ENCODE data around the gene ADARB2.

ADARB2 gene

GRCh38 chr10:1686491-1686749 is 50.9 kb downstream of the ADARB2 start:
- DNase-seq (ENCODE audit: low read depth in 2 of 2), result no peak

DNA sequence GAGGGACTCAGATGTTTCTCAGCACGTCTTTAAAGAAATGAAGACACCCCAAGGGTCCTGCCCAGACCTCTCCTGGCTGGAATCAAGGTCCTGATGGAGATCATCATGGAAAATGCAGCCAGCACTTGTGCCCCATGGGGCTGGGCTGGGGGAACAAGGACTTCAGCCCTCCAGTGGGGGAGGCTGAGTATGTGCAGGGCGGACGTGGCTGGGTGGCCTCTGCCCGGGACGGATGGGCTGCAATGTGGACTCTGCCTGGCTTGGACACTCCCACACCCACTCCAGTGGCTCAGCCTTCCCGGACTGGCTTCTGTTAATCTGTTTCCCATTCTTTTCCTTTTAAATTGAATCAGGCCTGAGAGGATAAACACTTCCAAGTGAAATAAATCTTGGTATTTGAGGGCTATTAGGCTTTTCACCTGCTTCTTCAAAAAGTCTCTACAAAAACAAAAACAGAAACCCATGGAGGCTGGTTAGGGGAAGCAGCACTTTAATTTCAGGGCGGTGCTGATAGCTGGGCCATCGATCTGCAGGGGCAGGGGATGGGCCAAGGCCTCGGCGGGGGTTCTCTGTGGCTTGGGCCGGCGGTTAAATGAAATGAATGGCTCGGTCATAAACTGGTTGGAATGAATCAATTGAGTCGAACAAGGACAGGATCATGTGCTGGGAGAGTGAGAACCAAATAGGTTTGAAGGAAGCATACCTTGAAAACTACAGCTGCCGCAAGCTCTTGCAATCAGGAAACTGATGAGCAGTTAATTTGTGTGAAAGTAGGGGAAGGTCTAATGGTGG is 51.4 kb downstream of the ADARB2 start:
- no peak for DNase-seq (ENCODE audit: low read depth in 2 of 2)

DNA sequence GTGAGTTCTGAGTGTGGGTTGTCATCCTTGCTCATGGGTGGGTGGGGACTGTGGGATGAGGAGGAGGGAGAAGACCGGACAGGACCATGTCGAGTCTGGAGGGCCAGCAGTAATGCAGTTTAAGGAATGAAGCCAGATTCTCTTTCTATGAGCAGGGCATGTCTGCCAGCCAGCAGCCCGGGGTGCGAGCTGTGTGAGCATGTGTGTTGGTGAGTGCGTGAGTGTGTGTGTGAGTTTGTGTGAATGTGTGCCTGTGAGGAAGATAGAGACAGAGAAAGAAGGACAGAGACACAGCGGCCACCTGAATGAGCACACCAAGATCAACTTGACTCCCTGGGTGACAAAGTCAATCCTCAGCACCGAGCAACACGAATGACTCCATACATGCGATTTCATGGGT is 52.3 kb downstream of the ADARB2 start:
- DNase-seq (ENCODE audit: low read depth in 2 of 2), result no peak

DNA sequence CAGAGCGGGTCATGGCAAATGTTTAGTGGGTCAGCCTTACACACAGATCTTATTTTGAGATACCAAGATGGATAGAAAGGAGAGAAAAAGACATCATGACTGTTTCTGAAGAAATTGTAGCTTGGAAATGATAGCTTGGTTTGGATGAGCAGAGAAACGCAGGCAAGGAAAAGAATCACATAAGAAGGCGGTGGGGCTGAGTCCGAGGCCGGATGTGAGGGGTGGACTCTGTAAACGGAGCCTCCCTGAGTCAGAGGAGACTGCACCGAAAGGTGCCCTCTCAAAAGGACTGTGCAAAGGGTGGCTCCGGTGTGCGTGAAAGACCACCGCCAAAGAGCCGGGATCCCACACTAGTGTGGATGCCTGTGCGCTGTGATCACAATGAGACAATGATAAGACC is 53.7 kb downstream of the ADARB2 start:
- DNase-seq (ENCODE audit: low read depth in 2 of 2), result no peak

GRCh38 chr10:1679821-1680650 is 57.3 kb downstream of the ADARB2 start:
- DNase-seq (ENCODE audit: low read depth in 2 of 2), result no peak

- no peak for DNase-seq (ENCODE audit: low read depth in 2 of 2)
Observed at GRCh38 chr10:1678084-1678483, 59.2 kb downstream of the ADARB2 start.

DNA sequence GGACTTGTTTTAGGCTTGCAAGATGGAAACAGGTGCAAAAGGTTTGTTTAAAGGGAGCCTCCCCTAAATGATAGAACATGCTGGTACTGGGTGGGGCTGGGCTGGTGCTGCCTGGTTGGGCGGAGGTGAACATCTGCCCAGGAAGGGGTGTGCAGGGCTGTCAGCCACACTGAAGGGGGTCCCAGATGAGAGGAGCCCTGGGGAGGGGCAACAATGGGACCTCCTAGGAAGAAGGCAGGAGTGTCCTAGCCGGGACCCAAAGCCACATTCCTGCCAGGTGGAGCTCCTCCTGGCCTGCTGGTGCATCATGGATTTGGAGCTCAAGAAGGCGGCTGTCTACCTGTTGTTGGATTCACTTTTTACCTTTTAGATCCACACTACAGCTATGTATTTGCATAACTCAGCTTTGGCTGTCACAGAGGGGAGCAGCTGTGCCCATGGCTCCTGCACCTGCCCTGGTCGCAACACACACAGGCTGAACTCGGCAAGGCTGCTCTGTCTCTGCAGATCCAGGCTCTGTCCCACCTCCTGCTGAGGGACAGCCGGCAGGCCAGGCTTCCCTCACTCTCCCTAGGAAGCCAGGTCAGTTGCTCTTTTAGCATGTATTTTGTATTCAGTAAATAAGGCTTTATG is 59.9 kb downstream of the ADARB2 start:
- DNase-seq (ENCODE audit: low read depth in 2 of 2), result no peak

- no peak for DNase-seq (ENCODE audit: low read depth in 2 of 2)
Observed at GRCh38 chr10:1674501-1674900, 62.8 kb downstream of the ADARB2 start.

DNA sequence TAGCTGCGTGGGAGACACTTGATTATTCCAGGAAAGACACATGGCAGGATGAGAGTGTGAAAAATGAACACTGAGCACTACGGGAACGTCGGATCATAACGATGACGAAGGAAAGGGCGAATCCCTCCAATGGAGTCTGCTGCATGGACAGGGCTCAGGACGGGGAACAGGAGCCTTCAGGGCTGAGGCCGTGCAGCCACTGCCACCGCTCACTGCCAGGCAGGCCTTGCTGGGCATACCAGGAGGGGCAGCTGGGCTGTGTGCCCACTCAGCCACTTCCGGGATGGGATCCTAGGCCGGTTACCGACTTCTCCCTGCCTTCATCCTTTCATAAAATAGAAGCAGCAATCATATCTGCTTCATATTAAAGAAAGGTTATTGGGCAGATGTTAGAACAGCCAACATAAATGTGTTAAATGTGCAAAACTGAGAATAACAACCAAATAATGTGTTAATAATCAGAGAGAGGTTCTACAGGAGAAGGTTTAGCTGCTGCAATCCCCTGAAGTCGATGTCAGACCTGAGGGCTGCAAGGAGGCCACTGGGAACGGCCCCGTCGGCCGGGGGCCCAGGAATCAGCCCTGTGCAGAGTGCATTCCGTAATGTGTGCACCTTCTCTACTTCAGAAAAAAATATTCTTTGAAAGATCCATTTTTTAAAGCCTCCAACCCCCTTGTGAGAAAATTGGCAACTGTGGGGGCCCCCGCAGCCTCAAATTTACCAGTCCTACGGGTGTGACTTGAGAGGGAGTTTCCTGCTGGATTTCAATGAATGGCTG is 63.6 kb downstream of the ADARB2 start:
- DNase-seq (ENCODE audit: low read depth in 2 of 2), result no peak

- DNase-seq (ENCODE audit: low read depth in 2 of 2), result no peak
Observed at GRCh38 chr10:1672001-1672781, 65.1 kb downstream of the ADARB2 start.

DNA sequence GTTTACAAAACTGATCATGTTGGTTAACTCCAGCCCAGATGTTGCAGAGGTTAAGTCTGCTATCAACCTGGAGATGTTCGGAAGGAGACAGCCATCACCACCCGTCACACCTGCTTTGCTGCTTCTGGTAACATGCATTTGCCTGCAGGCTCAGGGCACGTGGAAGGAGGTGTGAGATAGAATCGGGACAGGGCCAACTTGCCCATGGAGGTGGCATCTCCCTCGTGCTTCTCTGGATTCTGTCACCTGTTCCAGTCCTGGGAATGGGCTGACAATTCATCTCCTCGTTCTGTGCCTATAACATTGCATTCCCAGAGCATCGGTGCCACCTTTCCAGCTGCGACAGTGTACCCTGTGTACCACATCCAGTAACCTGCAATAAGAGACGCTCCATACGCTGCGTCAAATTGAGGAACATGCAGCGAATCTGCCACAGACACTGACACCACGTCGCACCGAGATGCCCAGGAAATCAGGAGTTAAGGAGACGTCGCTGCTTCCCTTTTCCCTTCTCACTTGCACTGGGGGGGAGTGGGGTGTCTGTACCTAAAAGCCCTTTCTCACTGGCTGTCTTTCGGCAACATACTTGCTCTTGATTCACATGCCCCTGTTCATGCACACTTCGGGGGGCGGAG is 65.8 kb downstream of the ADARB2 start:
- no peak for DNase-seq (ENCODE audit: low read depth in 2 of 2)

DNA sequence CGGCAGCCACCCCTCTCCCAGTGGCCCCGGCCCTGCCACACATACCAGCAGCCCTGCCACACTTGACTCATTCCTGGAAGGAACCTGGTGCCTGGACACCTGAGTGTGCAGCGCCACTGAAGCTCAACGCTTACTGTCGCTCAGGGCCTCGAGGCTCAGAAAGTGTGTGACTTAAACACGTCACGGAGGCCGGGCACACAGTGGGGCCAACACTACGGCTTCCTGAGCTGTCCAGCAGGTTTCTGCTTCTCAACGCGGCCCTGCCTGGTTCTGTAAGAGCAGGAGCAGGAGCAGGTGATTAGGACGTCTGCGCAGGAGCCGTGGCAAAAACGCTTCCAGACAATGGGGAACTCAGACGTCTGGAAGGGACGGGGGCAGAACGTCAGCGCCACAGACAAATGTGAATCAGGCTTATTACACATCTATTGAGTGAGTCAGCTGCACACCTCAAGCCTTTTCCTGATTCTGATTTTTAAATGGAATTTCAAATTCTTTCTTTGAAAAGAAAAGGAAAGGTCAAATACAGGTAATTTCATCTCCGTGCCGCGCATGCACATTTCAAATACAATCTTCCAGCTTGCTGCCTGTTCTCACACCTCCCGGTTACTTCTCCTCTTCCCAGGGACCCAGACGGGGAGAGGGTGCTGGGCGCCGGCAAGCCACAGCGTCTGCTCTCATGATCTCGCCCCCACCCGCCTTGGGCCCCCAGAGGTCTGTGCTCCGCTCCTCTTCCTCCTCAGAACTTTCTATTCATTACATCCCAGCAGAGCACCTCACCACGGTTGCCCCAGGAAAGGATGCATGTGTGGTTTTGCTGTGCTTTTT is 66.6 kb downstream of the ADARB2 start:
- DNase-seq (ENCODE audit: low read depth in 2 of 2), result no peak

DNA sequence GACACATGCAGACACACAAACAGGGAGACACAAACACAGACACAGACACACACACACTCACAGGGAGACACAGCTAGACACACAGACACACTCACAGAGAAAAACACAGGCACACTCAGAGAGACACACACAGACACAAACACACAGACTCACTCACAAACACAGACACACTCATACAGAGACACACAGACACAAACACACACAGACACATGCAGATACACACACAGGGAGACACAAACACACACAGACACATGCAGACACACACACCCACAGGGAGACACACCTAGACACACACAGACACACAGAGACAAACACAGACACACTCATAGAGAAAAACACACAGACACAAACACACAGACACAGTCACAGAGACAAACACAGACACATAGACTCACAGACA is 67.9 kb downstream of the ADARB2 start:
- DNase-seq (ENCODE audit: low read depth in 2 of 2), result no peak

DNA sequence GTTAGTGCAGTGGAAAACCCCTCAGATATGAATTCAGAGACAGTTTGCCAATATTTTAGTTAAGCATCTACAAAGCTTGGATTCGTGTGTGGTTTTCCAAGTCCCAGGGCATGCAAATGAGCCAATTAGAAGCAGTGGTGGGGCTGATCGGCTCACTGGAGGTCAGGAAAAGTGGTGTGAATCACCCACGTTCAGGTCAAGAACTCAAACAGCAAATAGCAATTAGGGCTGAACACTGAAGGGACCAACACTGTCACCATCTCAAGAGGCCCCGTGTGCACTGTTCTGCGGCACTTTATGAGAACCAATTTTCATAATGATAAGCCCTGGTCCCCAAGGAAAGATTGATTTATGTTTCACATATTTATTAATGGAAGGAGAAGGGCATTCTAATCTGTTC is 68.9 kb downstream of the ADARB2 start:
- no peak for DNase-seq (ENCODE audit: low read depth in 2 of 2)

DNA sequence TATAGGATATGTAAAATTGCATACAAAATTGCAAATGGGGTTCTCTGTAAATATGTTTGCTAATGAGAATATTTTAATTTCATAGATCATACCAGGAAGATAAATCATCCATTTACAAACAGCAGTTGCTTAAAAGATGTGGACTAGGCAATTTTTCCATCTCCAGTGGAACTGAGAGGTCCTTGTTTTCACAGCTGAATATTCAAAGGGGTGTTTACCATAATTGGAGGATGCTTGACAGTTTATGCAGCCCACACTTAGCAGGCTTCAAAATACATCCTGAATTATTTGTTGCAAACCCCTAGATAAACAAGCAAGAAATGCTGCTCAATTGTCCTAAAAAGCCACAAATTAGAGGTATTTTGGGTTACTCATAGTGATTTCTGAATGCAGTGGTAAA is 69.9 kb downstream of the ADARB2 start:
- DNase-seq (ENCODE audit: low read depth in 2 of 2), result no peak

DNA sequence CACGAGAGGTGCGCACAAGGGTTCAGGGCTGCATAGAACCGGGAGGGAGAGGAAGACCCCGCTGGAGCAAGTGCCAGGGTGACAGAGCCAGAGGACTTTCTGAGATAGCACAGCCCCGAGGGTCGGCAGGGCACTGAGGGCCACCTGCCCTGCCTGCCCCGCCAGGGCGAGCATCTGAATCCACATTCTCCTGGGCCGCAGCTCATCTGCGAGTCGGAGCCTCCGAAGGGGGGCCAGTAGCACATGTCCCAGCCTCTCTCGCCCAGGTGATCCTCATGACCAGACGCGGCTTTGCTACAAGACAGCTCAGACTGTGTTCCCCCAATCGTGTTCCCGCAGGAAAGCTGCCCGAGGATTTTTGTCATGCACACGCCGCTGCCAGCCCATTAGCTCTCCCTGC is 71.2 kb downstream of the ADARB2 start:
- no peak for DNase-seq (ENCODE audit: low read depth in 2 of 2)

DNA sequence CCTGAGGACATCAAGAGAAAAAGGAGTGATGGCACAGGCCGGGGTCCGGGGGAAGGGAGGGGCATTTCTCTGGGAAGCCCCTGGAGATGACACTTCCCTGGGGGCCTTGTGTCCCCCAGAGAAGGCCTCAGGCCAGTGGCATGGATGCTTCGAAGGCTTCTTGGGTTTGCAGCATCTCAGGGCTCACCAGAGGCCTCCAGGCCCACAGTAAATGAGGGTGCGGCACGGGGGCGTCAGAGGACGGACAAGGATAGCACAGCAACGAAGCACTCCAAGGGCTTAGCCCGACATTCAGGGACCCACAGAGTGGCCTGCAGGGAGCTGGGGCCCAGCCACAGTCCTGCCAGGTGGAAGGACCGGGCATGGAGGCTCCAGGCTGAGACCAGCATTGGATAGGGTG is 71.6 kb downstream of the ADARB2 start:
- no peak for DNase-seq (ENCODE audit: low read depth in 2 of 2)

DNA sequence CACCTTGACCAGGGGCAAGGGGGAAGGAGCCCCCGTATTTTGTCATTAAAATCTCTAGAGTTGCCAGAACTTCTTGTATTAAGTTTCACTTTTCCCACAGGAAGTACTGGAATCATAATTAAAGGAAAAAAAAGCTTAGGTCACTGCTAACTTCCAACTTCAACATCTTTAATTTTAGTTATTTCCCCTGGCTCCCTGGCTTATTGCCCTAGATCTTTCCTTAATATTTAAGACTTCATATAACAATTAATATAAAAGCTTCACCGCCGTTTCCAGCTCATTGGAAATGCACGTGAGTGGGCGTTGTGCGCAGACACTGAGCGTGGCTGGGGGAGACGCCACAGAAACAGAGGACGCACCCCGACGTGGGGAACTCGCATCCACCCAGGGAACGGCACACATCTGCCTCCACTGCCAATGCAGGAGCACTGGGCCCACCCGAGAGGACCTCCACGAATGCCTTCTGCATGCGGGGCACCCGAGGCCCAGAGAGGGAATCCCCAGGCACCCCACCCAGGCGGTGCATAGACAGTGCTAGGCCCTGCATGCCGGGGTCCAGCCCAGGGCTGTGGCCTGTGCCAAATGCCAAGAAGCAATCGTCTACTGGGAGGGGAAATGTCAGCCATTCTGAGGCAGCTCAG is 72.2 kb downstream of the ADARB2 start:
- DNase-seq (ENCODE audit: low read depth in 2 of 2), result no peak

DNA sequence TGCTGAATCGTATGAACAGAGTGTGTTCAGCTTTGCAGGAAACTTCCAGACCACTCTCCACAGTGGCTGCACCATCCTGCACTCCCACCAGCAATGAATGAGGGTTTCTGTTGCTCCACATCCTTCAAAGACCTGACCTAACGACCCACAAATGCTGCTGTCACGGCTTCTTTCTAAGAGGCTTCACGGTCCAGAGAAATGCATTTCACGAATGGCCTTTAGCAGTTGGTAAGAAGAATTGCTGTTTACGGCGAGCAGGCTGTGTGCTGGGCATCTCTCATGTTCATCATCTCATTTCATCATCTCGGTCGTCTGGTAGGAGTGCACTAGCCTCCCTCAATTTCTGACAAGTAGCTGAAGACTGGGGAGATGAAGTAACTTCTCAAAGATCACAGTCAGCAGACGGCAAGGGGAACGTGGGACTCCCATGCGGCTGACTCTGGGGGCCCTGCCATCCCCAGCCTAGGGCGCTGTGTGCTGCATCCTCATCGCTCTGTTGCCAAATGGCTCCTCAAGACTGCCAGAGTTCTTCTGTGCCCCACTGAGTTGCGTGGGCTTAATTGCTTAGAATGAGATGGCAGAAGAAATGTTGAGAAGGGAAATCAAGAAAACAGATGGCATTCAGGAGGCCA is 72.9 kb downstream of the ADARB2 start:
- DNase-seq (ENCODE audit: low read depth in 2 of 2), result no peak
